HG03469 (cell line): Measurements from ENCODE around the gene EDRF1.
"Not testable (repeated sequence)": the region's sequence is repeated elsewhere in the genome, so short reads cannot be mapped to it uniquely, and the experiment has no call there.

Experiments
- ATAC-seq: cut with Tn5 transposase; IDR thresholded peaks from one replicate; pipeline ENCODE4 v1.9.1; 2021; ENCODE audit warnings: mild to moderate bottlenecking, moderate library complexity, moderate number of reproducible peaks; ENCODE audit not compliant: unreplicated experiment

EDRF1 gene

DNA sequence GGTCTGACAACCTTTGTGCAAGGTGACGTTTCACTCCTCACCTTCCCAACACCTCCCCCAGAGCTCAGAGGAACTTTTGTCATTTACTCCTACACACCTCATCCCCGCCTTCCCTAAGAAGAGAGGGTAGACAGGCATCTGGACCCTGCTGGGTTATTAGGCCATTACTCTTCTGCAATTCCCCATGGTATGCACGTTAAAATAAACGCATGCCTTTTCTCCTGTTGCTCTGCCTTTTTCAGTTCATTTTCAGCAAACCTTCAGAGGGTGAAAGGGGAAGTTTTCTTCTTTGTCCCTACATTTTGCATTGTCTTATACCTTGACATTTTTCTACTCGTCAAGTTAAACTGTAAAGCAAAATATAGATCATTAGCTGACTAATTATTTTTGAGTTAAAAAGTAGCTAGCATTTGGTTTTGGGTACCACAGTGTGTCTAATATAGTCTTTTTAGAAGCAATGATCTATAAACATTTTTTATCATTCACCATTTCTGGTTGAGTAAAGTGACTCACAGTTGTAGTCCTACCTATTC, 10.5 kb upstream of the EDRF1 start:
- no peak for ATAC-seq

DNA sequence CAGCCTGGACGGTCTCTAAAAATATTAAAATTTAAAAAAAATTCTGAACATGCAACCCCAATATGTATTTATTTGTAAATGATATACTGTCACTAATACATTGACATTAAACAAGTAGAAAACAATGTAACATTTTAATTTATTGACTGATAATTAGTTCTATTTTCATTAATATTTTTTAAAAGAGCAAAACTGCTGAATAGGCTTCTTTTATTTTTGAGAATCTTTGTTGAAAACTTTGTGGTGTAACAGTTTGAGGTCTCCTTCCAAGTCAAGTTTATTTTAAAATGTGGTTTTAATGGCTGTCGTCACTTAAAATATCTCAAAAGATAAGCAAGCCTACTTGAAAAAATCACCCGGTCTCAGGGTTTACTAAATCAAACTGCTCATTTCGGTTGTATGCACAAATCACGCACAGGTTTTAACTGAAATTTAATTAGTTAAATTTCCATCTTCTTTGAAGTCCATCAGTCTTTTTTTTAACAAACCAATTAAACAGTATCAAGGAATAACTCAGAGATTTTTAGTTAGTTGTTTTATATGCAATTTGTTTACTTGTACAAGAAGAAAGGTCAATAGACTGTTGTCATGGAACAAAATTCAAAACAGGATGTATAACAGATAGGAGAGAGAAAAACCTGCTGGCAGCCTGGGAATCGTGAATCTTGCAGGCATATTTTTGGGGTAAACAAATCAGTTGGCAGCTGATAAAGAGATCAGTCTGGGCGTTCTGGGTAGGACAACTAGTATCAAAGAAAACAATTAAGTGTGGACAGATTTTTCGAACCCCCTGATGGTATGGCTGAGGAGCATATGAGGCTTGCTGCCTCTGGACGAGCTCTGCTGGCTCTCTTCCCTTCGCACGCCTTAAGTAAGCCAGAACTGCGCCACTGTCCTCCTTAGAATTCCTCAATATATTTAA, 9.7 kb upstream of the EDRF1 start:
- no peak for ATAC-seq

DNA sequence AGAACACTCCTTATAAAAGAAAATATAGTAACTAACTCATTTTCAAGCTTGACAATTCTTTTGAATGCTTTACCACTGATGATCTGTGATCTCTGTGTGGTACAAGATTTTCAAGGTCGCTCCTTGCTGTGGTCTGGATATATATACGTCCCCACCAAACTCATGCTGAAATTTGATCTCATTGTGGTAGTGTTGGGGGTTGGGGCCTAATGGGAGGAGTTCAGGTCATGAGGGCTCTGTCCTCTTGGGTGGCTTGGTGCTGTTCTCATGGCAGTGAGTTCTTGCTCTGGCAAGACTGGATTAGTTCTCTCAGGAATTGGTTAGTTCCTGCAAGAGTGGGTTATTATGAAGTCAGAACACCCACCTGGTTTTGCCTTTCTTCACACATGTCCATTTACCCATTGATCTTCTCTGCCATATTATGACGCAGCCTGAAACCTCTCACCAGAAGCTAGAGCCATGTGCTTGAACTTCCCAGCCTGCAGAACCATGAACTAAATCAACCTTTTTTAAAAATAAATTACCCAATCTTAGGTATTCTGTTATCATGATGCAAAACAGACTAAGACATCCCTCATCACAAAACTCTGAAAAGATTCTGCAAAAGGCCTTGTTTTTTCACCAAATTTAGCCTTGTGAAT, 8.3 kb upstream of the EDRF1 start:
- no peak for ATAC-seq

DNA sequence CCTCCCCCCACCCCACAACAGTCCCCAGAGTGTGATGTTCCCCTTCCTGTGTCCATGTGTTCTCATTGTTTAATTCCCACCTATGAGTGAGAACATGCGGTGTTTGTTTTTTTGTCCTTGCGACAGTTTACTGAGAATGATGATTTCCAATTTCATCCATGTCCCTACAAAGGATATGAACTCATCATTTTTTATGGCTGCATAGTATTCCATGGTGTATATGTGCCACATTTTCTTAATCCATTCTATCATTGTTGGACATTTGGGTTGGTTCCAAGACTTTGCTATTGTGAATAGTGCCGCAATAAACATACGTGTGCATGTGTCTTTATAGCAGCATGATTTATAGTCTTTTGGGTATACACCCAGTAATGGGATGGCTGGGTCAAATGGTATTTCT, 4.8 kb upstream of the EDRF1 start:
- ATAC-seq: not testable (repeated sequence)

DNA sequence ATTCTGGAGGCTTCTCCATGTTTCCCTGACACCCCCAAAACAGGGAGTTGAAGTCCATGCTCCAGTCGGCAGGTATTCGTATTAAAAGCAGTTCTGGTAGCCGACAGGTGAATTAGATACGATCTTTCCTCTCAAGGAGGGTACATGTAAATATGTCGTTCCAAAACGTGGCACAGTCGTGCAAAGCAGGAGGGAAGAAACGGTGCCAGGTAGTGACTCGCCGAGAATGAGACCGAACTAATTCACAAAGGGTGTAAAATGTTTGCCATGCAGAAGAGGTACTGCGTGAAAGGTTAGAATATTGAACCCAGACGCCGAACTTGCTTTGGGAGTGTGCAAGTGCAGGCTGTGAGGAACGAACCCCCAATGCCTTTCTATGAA, 483 bp downstream of the EDRF1 start:
- ATAC-seq: no peak

DNA sequence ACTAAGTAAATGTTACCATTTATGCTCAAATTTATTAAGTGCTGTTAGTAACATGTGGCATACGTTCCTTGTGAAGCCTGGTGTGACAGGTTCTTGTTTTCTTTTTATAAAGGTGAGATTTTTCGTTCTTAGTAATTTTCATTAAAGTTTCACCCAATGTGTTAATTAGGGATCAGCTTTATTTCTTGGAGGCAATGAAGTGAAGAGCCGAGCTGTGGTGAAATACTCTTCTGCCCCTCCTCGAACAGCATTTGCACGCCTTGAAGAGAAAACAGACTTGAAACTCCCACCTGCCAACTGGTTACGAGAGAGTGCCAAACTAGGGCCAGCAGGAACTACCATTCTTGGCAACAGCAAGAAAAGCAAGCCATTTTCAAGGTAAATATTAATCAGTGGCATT, 1.5 kb downstream of the EDRF1 start:
- no peak for ATAC-seq

DNA sequence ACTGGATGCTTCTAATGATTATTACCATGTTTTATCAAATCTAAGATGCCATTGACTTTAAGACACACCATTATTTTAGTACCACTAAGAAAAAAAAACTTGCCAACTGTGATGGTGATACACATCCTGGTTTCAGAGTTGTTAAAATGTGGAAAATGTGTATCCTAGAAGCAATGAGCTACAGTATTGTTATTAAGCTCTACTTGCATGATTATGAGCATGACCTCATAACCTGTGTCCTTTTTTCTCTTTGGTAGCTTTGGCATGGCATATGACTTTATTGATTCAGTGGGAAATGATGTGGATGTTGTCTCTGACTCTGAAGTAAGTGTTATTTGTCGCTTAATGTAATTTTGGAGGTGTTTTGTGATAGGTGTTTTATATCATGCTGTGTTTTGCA, 3.3 kb downstream of the EDRF1 start:
- no peak for ATAC-seq

DNA sequence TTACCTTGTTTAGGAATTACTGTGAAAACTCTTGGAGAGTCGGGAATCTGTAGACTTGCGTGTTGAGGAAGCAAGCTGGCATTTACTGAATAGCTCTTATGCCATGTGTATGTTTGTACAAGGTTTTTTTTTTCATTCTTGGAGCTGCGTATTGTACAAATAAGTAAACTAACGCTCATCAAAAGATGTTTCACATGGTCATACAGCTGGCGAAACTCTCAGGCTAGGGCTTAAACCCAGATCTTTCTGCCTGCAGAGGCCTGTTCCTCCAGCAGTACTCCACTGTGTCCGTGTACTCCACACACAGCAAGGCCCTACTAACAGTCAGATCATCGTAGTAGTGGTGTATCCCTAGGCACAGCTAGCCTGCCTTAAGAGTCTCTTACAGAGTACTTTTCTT, 7.4 kb downstream of the EDRF1 start:
- ATAC-seq: no peak

DNA sequence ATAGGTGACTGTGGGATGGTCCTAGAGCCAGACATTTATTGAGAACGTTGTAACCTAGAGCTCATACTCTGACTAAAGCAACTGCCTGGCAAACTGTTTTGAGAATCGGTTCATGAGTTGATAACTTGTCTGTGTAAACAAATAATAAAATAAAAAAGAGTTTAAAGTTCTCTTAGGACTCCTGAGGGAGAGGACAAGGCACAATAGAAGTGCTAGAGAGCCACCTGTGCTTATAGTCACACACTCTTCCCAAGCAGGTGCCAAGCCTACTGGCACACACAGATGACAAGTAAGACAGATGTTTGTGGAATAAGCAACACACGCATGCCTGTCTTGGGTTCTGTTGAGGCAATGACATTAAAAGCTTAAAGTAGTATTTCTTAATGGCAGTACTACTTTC, 7.9 kb downstream of the EDRF1 start:
- no peak for ATAC-seq

DNA sequence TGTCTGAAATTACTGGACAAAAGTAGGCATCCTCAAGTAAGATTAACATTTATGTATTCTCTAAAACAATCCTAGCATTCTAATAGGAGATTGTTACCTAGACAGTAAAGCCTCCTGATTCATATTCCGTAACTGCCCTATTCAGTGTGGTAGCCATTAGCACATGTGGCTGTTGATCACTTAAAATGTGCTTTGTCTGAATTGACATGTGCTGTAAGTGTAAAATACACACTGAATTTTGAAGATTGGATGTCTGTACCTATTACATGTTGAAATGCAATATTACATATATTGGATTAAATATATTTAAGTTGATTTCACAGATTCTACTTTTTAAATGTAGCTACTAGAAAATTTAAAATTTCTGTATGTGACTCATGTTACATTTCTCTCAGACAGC, 14.6 kb downstream of the EDRF1 start:
- ATAC-seq: no peak

DNA sequence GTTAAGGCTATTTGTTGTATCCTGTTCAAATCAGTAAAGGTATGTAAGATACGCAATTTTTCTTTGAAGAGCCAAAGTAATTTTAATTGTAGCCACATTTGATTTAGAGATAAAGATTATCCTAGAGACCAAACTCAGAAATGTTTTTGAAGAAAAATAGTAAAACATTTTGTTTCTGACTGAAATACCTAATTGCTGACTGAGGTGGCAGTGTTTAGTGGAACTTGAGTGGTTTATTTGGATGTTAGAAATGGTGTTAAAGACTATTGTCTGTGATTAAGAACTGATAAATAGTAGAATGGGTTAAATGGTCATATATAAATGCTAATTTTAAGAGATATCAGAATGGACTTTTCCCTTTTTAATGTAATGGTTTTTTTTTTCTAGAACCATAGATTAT, 15.3 kb downstream of the EDRF1 start:
- no peak for ATAC-seq

DNA sequence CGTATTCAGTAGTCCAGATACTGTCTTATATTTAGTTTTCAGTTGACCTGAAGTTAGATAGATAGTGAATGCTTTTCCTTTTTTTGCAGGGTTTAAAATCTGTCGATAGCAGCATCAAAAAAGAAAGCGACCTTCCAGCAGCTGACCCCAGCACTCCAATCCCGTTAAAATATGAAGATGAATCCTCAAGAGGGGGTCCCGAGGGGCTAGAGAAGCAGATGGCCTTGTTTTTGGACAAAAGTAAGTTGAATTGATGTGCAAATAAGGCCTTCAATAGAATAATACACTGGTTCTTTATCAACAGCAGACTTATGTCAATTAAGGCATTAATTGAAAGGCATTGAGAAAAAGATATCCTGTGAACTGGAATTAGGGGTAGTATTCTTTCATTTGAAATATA, 18.7 kb downstream of the EDRF1 start:
- no peak for ATAC-seq

DNA sequence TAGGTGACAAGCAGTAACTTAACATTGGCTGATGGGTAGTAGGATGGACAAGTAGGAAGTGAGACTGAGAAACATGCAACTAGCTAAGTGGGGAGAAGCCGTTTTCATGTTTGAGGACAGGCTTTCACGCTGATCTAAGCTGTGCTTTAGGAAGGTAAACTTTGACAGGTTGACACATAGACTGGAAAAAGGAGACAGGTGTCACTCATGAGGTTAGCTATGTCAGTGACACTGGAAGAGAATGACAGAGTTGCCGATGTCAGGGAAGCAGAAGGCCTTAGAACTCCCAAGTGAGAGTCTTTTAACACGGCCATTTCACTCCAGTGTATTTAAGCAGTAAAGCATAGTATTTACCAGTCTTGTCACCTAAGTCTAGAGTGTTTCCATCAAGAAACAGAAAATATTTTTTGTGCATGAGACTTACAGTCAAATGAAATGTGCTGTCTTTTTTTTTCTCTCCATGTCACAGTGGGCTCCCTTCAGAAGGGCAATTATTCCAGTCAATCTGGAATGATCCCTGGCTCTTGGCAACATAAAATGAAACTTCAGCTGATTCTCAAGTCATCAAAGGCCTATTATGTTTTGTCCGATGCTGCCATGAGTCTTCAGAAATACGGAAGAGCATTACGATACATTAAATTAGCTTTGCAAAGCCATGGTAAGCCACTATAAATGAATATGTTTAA, 20.6 kb downstream of the EDRF1 start:
- no peak for ATAC-seq

DNA sequence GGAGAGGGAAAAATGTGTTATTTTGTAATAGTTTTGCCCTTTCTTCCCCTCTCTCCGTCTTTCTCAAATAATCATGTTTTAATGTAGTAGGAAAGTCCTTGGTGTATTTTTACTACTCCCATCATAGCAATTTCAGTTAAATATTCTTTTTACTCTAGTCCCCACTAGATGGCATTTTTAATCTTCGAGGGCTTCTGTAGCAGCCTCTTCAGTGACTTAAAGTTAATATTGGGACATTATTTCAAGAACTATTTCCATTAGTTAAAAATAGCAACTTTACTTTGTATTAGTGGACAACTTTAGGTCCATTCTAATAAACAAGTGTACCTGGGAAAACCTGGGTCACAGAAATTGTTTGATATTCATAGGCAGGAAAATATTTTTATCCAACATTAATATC, 23.0 kb downstream of the EDRF1 start:
- no peak for ATAC-seq

DNA sequence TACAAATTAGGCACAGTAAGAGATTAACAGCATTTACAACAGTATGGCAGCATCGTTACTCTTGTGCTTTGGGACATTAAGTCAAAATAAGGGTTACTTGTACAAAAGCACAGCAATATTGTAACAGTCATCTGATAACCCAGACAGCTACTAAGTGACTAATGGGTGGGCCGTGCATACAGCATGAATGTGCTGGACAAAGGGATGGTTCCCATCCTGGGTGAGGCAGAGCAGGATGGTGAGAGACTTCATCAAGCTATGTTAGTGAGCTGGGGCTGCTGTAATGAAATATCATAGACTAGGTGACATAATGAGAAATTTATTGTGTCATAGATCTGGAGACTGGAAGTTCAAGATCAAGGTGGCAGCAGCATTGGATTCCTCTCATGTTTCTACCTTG, 25.4 kb downstream of the EDRF1 start:
- ATAC-seq: no peak

DNA sequence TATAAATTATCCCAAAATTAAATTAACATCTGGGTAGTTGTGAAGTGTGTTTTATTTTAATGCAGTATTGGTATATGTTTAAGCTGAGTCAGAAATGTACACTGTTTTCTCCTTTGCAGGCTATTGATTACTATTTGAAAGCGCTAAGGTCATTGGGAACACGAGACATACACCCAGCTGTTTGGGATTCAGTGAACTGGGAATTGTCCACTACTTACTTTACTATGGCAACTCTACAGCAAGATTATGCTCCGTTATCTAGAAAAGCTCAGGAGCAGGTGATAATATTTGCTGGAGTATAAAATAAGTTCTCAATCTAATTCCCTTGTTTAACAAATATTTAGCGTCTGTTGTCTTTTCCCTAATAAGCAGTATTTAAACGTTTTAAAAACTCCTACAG, 27.9 kb downstream of the EDRF1 start:
- no peak for ATAC-seq

DNA sequence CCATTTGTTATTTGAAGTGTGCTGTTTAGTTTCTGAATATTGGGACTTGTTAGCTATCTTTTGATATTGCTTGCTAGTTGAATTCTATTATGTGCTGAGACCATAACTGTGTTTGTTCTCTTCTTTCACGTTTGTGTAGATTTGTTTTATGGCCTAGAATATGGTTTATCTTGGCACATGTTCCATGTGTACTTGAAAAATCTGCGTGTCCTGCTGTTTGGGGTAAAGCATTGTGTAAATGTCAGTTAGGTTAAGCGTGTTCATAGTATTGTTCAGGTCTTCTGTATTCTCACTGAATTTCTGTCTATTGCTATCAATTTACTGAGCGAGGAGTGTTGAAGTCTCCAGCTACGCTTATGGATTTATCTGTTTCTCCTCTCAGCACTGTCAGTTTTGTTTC, 36.7 kb downstream of the EDRF1 start:
- no peak for ATAC-seq

DNA sequence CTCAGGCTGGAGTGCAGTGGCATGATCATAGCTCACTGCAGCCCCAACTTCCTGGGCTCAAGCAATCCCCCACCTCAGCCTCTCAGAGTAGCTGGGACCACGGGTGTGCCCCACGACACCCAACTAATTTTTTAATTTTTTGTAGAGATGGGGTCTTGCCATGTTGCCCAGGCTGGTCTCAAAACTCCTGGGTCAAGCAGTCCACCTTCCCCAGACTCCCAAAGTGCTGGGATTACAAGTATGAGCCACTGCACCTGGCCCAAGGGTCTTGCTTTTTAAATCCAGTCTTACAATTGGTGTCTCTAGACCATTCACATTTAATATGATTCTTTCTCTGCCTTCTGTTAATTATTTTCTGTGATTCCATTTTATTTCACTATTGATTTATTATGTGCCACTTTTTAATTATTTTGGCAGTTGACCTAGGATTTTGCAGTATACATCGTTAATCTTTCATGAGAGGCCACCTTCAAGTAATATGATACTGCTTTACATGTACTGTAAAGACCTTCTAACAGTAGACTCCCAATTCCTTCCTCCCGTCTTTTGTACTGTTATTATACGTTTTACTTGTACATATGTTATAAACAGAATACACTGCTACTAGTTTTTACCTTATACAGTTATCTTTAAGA, 37.5 kb downstream of the EDRF1 start:
- ATAC-seq: no peak

DNA sequence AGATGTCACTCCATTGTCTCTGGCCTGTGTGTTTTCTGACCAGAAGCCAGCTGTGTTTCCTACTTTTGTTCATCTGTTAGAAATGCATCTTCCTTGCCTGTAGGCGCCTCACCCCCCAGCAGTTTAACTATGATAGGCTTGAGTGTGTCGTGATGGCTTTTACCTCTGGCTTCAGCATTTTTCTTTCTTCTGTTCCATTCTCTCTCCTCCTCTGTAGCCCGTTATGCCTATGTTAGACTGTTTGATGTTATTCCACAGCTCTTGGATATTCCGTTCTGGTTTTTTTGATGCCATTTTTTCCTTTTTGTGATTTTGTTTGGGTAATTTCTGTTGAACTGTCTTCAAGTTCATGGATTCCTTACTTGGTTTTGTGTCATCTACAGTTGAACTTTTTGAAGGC, 38.2 kb downstream of the EDRF1 start:
- no peak for ATAC-seq

DNA sequence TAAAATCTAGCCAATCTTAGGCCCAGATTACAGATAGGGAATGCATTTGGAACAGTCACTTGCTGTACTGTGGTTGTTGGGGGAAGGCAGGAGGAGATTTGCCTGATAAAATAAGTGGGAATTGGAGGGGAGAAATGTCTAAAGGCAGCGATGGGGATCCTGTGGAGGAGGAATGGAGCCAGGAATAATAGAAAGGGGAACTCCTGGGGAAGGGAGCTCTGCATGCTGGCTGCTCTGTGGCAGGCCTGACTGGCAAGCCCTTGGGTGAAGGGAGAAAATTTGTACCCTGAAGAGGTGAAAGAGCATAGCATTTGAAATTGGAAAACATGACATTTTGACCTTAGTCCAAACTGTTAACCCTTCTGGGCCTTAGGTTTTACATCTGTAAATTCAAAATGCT, 42.5 kb downstream of the EDRF1 start:
- no peak for ATAC-seq
